Regular cardiac myocyte (primary cell): Measurements from ENCODE around the gene SLC8A1. TPM values are rescaled to one million over a fixed set of nuclear protein-coding genes. Genes with fewer than 3 reads are reported as not detected.

Experiments used
- total RNA-seq: library from RNA; depleted of rRNA; stranded (reverse); fragments of >200 nt; gene quantifications from 2 replicates; pipeline ENCODE4 v1.2.3, GENCODE V29; 2014

Gene SLC8A1
- total RNA-seq = 84.4 and 131 TPM in 2 replicates

GRCh38 chr2:40451918-40452605 is at the start of gene SLC8A1:
Gene SLC8A1, minus strand, starts transcription at chr2:40452090.

